Ishikawa (cell line): ENCODE results near the gene RBM6.

ENCODE experiments used
- CEBPB ChIP-seq: IDR thresholded peaks from 2 replicates; pipeline ENCODE4 v1.6.1; 2012
- CREB1 ChIP-seq: IDR thresholded peaks from 2 replicates; pipeline ENCODE4 v1.6.1; 2012; ENCODE audit warnings: low read depth
- EGR1 ChIP-seq: IDR thresholded peaks from 2 replicates; pipeline ENCODE4 v1.6.1; 2012
- EP300 ChIP-seq: IDR thresholded peaks from 2 replicates; pipeline ENCODE4 v1.6.1; 2012; ENCODE audit warnings: borderline replicate concordance
- FOXM1 ChIP-seq: IDR thresholded peaks from 2 replicates; pipeline ENCODE4 v1.6.1; 2012; ENCODE audit warnings: low read depth, borderline replicate concordance
- MAX ChIP-seq: IDR thresholded peaks from 2 replicates; pipeline ENCODE4 v1.6.1; 2012
- NFIC ChIP-seq: IDR thresholded peaks from 2 replicates; pipeline ENCODE4 v1.6.1; 2012
- RAD21 ChIP-seq: IDR thresholded peaks from 2 replicates; pipeline ENCODE4 v1.6.1; 2012; ENCODE audit warnings: low read depth
- REST ChIP-seq: IDR thresholded peaks from 2 replicates; pipeline ENCODE4 v1.6.1; 2012; ENCODE audit warnings: low read depth, mild to moderate bottlenecking
- TAF1 ChIP-seq: IDR thresholded peaks from 2 replicates; pipeline ENCODE4 v1.6.1; 2012; ENCODE audit warnings: low read depth, mild to moderate bottlenecking
- TCF12 ChIP-seq: IDR thresholded peaks from 2 replicates; pipeline ENCODE4 v1.6.1; 2012; ENCODE audit warnings: low read depth
- TEAD4 ChIP-seq: IDR thresholded peaks from 2 replicates; pipeline ENCODE4 v1.6.1; 2012
- USF1 ChIP-seq: IDR thresholded peaks from 2 replicates; pipeline ENCODE4 v1.6.1; 2012
- YY1 ChIP-seq: IDR thresholded peaks from 2 replicates; pipeline ENCODE4 v1.6.1; 2012; ENCODE audit warnings: low read depth
- ZBTB7A ChIP-seq: IDR thresholded peaks from 2 replicates; pipeline ENCODE4 v1.6.1; 2012; ENCODE audit warnings: low read depth

Gene RBM6

GRCh38 chr3:49992326-49992725, 52.4 kb downstream of the RBM6 start:
- TF ChIP-seq ZBTB7A, result no peak
- TF ChIP-seq YY1, result no peak
- no peak for TF ChIP-seq TCF12
- no peak for TF ChIP-seq NFIC
- no peak for TF ChIP-seq CEBPB

GRCh38 chr3:49994476-49994875, 54.5 kb downstream of the RBM6 start:
- TF ChIP-seq FOXM1 (no peak), TEAD4 (no peak), TAF1 (no peak), CEBPB (no peak), YY1 (no peak), USF1 (no peak), MAX (no peak), CREB1 (no peak), TCF12 (no peak), EP300 (no peak), REST (no peak), ZBTB7A (no peak), EGR1 (no peak), NFIC (no peak), RAD21 (no peak)

- TF ChIP-seq REST (no peak), ZBTB7A (no peak)
These were observed 56.1 kb downstream of the RBM6 start for GRCh38 chr3:49996016-49996415.

- no peak for TF ChIP-seq NFIC
- TF ChIP-seq CREB1, result no peak
- TF ChIP-seq YY1, result no peak
- TF ChIP-seq EGR1, result no peak
- TF ChIP-seq MAX, result no peak
- TF ChIP-seq ZBTB7A, result no peak
- TF ChIP-seq TCF12, result no peak
- no peak for TF ChIP-seq EP300
- no peak for TF ChIP-seq USF1
- no peak for TF ChIP-seq REST
- TF ChIP-seq CEBPB, result no peak
- TF ChIP-seq FOXM1, result no peak
- TF ChIP-seq TEAD4, result no peak
- TF ChIP-seq RAD21, result no peak
- no peak for TF ChIP-seq TAF1
These were observed 57.9 kb downstream of the RBM6 start for GRCh38 chr3:49997862-49998261.

- no peak for TF ChIP-seq CEBPB
- TF ChIP-seq USF1, result no peak
- no peak for TF ChIP-seq CREB1
- TF ChIP-seq RAD21, result no peak
- TF ChIP-seq MAX, result no peak
- TF ChIP-seq NFIC, result no peak
- TF ChIP-seq TCF12, result no peak
These were observed 58.4 kb downstream of the RBM6 start for GRCh38 chr3:49998326-49998725.
